PFSK-1 (cell line): ENCODE results near the gene MEMO1.

Source experiments
- FOXP2 ChIP-seq: optimal IDR thresholded peaks from 2 replicates; pipeline ENCODE3; 2011; ENCODE audit warnings: borderline replicate concordance, control low read depth, inconsistent platforms; ENCODE audit not compliant: insufficient read depth; ENCODE audit errors: extremely low read length, extremely low read depth
- POLR2AphosphoS5 ChIP-seq: IDR thresholded peaks from 2 replicates; pipeline ENCODE4 v1.6.1; 2012; ENCODE audit warnings: low read depth, mild to moderate bottlenecking, control low read depth, low read length, moderate library complexity
- REST ChIP-seq, 2 experiments: IDR thresholded peaks; 2 replicates each; pipeline versions ENCODE4 v1.6.1 to v1.8.0; 2011 to 2012; ENCODE audit warnings: low read depth in 2 of 2, low read length in 2 of 2, control low read depth in 1 of 2, inconsistent platforms in 1 of 2, mild to moderate bottlenecking in 1 of 2, moderate library complexity in 1 of 2; ENCODE audit not compliant: insufficient read depth in 1 of 2
- SIN3A ChIP-seq: IDR thresholded peaks from 2 replicates; pipeline ENCODE4 v1.6.1; 2012; ENCODE audit warnings: mild to moderate bottlenecking, low read length, moderate library complexity, borderline replicate concordance; ENCODE audit not compliant: insufficient read depth
- TAF1 ChIP-seq: IDR thresholded peaks from 2 replicates; pipeline ENCODE4 v1.6.1; 2012; ENCODE audit warnings: low read length, control low read depth, borderline replicate concordance; ENCODE audit not compliant: insufficient read depth

MEMO1 gene

GRCh38 chr2:31874071-31874470 is 136.7 kb downstream of the MEMO1 start:
- TF ChIP-seq FOXP2 (no peak), REST (IDR thresholded peaks at IDR 0.05; ENCODE audit: insufficient read depth in 1 of 2, low read depth in 2 of 2, low read length in 2 of 2) (no peak), POLR2AphosphoS5 (no peak), SIN3A (no peak), TAF1 (no peak)

- TF ChIP-seq REST (IDR thresholded peaks at IDR 0.05; ENCODE audit: insufficient read depth in 1 of 2, low read depth in 2 of 2, low read length in 2 of 2) (no peak), FOXP2 (no peak), TAF1 (no peak), SIN3A (no peak), POLR2AphosphoS5 (no peak)
These were observed 145.6 kb downstream of the MEMO1 start for GRCh38 chr2:31865215-31865614.

GRCh38 chr2:31863867-31864266 is 146.9 kb downstream of the MEMO1 start:
- TF ChIP-seq TAF1 = no peak
- TF ChIP-seq POLR2AphosphoS5 = no peak

GRCh38 chr2:31859959-31860358 is 150.8 kb downstream of the MEMO1 start:
- no peak for TF ChIP-seq POLR2AphosphoS5
- TF ChIP-seq TAF1 = no peak
- TF ChIP-seq FOXP2 = no peak
- TF ChIP-seq REST (IDR thresholded peaks at IDR 0.05; ENCODE audit: insufficient read depth in 1 of 2, low read depth in 2 of 2, low read length in 2 of 2) = no peak
- no peak for TF ChIP-seq SIN3A

GRCh38 chr2:31853521-31853920 is 157.3 kb downstream of the MEMO1 start:
- TF ChIP-seq FOXP2 (no peak), SIN3A (no peak), REST (IDR thresholded peaks at IDR 0.05; ENCODE audit: insufficient read depth in 1 of 2, low read depth in 2 of 2, low read length in 2 of 2) (no peak)
